Nephron progenitor cell (in vitro differentiated cells): ENCODE measurements around the gene ZNF689.

Source experiments
- DNase-seq: peaks from one replicate; pipeline ENCODE4 v3.0.0; 2021
- H3K27ac Mint-ChIP-seq: 2 replicates; pipeline ENCODE4 v1.8.0; 2021; ENCODE audit warnings: mild to moderate bottlenecking, moderate library complexity, mixed read lengths
- H3K27me3 Mint-ChIP-seq: 2 replicates; pipeline ENCODE4 v1.8.0; 2021; ENCODE audit warnings: mild to moderate bottlenecking, low read depth, mixed read lengths; ENCODE audit not compliant: poor library complexity
- H3K36me3 Mint-ChIP-seq: 2 replicates; pipeline ENCODE4 v1.8.0; 2021; ENCODE audit warnings: low read depth, mixed read lengths
- H3K4me1 Mint-ChIP-seq: 2 replicates; pipeline ENCODE4 v1.8.0; 2021; ENCODE audit warnings: mixed read lengths
- H3K4me3 Mint-ChIP-seq: 2 replicates; pipeline ENCODE4 v1.8.0; 2021; ENCODE audit warnings: mild to moderate bottlenecking, moderate library complexity, mixed read lengths
- H3K9me3 Mint-ChIP-seq: 2 replicates; pipeline ENCODE4 v1.8.0; 2021; ENCODE audit warnings: mild to moderate bottlenecking, moderate library complexity, mixed read lengths
- TF ChIP-seq, protein P1 (sequence below): fragments of 200-600 bp; sonication (generic); IDR thresholded peaks from 2 replicates; pipeline ENCODE4 v1.5.0; 2021; ENCODE audit warnings: antibody characterized with exemption

ZNF689 gene

DNA sequence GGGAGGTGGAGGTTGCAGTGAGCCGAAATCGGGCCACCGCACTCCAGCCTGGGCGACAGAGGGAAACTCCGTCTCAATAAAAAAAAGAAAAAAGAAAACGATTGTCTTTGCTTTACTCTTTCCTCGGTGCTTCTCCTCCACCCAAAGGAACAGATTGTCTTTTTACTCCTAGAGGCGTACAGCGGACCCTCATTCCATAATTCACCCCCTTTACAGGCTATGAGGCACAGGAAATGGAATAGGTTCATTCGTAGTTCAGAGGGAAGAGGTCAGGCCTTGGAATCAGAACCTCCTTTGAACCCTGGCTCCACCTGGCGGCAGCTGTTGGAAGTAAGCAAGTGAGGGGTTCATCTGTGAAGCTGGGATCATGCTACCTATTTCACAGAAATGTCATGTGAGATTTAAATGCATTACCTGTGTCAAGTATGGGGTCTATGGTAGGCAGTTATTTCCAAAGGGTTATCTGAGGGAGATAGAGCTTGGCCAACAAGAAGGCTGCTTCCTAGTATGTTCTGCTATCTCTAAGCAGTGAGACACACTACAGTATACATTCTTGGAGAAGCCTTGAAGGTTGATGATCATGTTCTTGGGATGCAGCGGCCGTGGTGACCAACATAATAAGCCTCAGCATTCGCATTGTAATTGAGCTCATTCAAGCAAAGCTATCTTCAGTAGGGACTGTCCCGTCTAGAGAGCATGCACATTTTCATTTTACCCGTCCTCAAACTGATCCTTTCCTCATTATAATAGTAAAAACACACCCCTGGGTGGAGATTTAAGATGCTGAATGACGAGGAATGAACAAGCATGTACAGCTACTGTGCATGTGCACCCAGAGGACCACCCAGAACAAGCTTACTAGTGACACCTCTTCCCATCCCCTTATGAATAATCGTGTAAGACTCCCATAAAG is 18.7 kb upstream of the ZNF689 start:
- Mint-ChIP-seq H3K27me3 (peaks cover 7% of the 10 kb centered on the region), H3K4me3 (no peak overlapping the region), H3K27ac (no peak overlapping the region), H3K9me3 (peaks cover 11% of the 10 kb centered on the region), H3K4me1 (peaks cover 7% of the 10 kb centered on the region), H3K36me3 (no peaks in the 10 kb centered on the region)
- TF ChIP-seq, protein P1, sequence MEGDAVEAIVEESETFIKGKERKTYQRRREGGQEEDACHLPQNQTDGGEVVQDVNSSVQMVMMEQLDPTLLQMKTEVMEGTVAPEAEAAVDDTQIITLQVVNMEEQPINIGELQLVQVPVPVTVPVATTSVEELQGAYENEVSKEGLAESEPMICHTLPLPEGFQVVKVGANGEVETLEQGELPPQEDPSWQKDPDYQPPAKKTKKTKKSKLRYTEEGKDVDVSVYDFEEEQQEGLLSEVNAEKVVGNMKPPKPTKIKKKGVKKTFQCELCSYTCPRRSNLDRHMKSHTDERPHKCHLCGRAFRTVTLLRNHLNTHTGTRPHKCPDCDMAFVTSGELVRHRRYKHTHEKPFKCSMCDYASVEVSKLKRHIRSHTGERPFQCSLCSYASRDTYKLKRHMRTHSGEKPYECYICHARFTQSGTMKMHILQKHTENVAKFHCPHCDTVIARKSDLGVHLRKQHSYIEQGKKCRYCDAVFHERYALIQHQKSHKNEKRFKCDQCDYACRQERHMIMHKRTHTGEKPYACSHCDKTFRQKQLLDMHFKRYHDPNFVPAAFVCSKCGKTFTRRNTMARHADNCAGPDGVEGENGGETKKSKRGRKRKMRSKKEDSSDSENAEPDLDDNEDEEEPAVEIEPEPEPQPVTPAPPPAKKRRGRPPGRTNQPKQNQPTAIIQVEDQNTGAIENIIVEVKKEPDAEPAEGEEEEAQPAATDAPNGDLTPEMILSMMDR, result peak; percentile 91
- DNase-seq, result peak; percentile 94

DNA sequence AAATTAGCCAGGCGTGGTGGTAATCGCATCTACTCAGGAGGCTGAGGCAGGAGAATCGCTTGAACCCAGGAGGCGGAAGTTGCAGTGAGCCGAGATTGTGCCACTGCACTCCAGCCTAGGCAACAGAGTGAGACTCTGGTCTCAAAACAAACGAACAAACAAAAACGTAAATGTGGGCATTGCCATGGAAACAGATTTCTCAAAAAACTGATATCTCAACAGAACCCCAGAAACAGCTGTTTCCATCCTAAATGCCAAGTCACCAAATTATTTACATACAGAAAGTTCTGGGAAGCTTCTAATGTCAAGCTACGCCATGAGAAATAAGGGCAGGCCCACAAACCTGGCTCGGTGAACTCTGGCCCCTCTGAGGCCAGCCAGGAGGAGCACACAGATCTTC is 16.0 kb upstream of the ZNF689 start:
- peaks cover 16% of the 10 kb centered on the region for H3K27me3 Mint-ChIP-seq
- TF ChIP-seq, protein P1, result no peak
- peaks cover 14% of the 10 kb centered on the region for H3K4me1 Mint-ChIP-seq
- H3K9me3 Mint-ChIP-seq, result peaks cover 22% of the 10 kb centered on the region
- no peak for DNase-seq
- H3K27ac Mint-ChIP-seq, result no peak overlapping the region
- H3K4me3 Mint-ChIP-seq, result no peak overlapping the region
- H3K36me3 Mint-ChIP-seq, result no peaks in the 10 kb centered on the region

DNA sequence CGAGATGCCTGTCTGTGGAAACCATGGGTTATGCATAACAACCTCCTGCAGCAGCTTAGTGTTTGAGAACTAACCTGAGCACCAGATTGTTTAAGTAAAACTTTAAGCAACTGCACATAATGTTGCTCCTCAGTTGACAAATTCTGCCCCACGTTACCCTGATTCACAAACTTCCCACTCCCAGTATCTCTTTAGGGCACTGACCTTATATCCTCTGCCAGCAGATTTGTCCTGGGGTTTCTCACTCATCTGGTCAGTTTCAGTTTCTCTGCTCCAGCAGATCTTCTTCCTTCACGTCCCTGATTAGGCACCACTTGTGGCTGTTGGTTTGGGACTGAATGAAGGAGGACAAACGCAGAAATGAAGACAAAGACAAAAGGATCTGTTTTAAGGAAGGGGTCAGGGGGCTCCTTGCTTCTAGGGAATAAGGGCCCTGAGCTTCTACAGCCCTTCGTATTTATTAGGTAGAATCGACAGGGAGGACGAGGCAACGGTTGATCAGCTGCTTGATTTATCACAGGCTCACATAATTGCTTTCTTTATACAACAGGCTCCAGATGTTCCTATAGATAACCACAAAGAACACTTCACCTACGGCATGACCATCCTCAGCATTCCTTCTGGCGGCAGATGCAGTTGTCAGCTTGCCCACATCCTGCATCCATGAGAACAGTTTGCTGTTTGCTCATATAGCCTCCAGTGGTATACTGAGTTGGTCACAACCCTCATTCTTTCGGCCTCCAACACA is 13.5 kb upstream of the ZNF689 start:
- peaks cover 26% of the 10 kb centered on the region for H3K9me3 Mint-ChIP-seq
- no peaks in the 10 kb centered on the region for H3K36me3 Mint-ChIP-seq
- peaks cover 23% of the 10 kb centered on the region for H3K27me3 Mint-ChIP-seq
- no peak overlapping the region for H3K4me3 Mint-ChIP-seq
- H3K4me1 Mint-ChIP-seq, result peaks cover 21% of the 10 kb centered on the region
- no peak for DNase-seq
- no peak overlapping the region for H3K27ac Mint-ChIP-seq
- TF ChIP-seq, protein P1, result no peak

DNA sequence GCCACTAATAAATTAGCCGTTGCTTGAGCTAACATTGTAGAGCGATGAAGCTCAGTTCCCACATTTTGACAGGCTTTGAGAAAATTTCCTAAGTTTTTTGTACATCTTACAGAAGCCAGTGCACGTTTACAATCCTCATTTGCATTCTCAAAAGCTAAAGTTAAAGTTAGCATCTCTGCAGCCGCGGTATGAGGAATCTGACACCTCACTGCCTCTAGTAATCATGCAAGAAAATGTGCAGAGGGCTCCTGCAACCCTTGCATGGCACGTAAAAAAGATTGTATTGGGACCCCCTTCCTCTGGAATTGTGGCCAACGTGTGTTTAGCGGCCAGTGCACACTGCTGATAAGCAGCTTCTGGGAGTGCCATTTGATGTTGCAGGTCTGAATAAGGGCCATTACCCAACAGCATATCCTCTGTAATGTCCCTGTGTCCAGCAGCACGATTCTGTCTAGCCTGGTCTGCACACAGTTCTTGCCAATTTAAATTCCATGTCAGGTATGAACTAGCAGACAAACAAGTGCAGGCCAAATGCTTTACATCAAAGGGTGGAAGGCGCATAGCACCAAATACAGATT is 12.4 kb upstream of the ZNF689 start:
- peaks cover 30% of the 10 kb centered on the region for H3K9me3 Mint-ChIP-seq
- no peak overlapping the region for H3K4me3 Mint-ChIP-seq
- peaks cover 24% of the 10 kb centered on the region for H3K27me3 Mint-ChIP-seq
- peaks cover 19% of the 10 kb centered on the region for H3K4me1 Mint-ChIP-seq
- no peak overlapping the region for H3K27ac Mint-ChIP-seq
- TF ChIP-seq, protein P1, result no peak
- DNase-seq, result no peak
- H3K36me3 Mint-ChIP-seq, result no peaks in the 10 kb centered on the region

DNA sequence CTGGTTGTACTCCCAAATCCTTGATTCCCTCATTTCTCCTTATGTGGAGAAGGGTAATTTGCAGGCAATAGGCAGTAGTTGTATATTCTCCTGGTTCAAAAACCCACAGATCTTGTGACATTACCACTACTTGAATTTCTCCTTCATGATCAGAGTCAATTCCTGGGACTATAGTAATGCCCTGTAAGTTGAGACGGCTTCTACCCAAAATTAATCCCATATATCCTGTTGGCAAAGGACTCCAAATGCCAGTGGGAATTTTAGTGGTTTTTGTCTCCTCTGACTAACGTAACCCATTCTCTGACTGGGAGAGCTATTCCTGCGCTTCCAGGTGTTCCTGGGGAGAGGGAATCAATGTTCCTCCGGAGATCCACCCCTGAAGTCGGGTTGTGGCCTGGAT is 11.6 kb upstream of the ZNF689 start:
- Mint-ChIP-seq H3K27me3 (peaks cover 27% of the 10 kb centered on the region), H3K4me1 (peaks cover 19% of the 10 kb centered on the region)

More for the DNA sequence above, 11.6 kb upstream of the ZNF689 start:
- H3K4me3 Mint-ChIP-seq, result no peak overlapping the region
- no peak overlapping the region for H3K27ac Mint-ChIP-seq
- peaks cover 34% of the 10 kb centered on the region for H3K9me3 Mint-ChIP-seq
- no peaks in the 10 kb centered on the region for H3K36me3 Mint-ChIP-seq
- TF ChIP-seq, protein P1, result no peak
- no peak for DNase-seq
